ENCODE data around the gene PDS5B. TPM values are rescaled to one million over a fixed set of nuclear protein-coding genes. Genes with fewer than 3 reads are reported as not detected.
A peak's percentile ranks its signal among the peaks of the same experiment; 100 is the strongest.

Gene PDS5B
- total and polyA plus RNA-seq, 2 experiments from 2014 or later: 43.9 to 46.5 TPM

DNA sequence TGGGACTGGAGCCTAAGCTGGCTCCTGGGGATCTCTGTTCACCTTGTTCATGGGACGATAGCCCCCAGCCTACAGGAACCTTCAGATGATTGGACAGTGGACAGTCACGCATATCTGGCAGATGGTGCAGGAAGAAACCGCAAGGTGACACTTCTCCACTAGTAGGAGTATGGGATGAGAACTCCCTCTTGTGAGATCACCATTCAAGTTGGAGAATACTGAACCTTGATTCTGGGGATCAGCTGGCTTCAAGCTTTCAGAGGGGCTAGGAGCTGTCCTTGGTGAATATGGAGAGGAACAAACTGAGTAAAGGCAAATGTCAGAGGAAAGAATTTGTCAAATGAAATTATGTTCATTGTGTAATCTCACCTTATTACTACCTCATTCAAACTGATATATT is 204.5 kb downstream of the PDS5B start (continued):
- no peak for TF ChIP-seq ZNF114 (CRISPR knock-in tag; IDR thresholded peaks at IDR 0.05)
- TF ChIP-seq, protein P1, sequence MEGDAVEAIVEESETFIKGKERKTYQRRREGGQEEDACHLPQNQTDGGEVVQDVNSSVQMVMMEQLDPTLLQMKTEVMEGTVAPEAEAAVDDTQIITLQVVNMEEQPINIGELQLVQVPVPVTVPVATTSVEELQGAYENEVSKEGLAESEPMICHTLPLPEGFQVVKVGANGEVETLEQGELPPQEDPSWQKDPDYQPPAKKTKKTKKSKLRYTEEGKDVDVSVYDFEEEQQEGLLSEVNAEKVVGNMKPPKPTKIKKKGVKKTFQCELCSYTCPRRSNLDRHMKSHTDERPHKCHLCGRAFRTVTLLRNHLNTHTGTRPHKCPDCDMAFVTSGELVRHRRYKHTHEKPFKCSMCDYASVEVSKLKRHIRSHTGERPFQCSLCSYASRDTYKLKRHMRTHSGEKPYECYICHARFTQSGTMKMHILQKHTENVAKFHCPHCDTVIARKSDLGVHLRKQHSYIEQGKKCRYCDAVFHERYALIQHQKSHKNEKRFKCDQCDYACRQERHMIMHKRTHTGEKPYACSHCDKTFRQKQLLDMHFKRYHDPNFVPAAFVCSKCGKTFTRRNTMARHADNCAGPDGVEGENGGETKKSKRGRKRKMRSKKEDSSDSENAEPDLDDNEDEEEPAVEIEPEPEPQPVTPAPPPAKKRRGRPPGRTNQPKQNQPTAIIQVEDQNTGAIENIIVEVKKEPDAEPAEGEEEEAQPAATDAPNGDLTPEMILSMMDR (conservative IDR thresholded peaks at IDR 0.05; ENCODE audit: low read depth in 2 of 2): peak; percentile 22 to 24; a peak in 3 of 4 replicates
- no peak for TF ChIP-seq STAT1 (IDR thresholded peaks at IDR 0.05; ENCODE audit: unreplicated experiment)
- TF ChIP-seq JUNB (IDR thresholded peaks at IDR 0.05; ENCODE audit: unreplicated experiment): no peak

DNA sequence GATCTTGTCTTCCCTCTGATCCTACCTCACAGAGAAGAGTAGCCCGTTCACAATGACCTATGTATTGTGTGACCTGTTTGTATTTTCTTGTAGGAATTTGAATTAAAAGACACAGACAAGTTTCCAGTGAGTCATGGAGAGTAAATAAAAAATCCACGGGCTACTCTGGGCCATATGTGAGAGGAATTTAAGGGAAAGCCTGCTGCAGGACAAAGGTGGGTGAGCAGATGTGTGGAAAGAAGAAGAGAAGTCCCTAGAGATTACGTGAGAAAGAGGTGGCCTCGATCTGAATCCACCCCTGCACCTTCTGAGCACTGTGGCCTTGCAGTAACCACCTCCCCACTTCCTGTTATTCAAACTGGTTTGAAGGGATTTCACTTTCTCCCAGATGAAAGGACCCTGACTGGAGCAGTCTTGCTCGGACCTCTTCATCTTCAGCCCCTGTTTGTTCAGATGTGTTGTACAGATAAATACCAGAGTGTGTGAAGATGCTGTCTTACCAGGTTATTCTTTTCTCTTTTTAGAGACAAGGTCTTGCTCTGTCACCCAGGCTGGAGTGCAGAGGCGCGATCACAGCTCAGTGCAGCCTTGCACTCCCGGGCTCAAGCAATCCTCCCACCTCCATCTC is 205.4 kb downstream of the PDS5B start:
- Histone ChIP-seq H3K79me2 (replicated peaks; ENCODE audit: insufficient read depth) (no peaks in the 10 kb centered on the region), H3F3A (replicated peaks; ENCODE audit: low read depth) (no peaks in the 10 kb centered on the region), H3K4me3 (no peak overlapping the region), H3K36me3 (ENCODE audit: insufficient read depth) (no peaks in the 10 kb centered on the region), H3K4me1 (ENCODE audit: insufficient read depth) (no peaks in the 10 kb centered on the region), H2AFZ (no peak overlapping the region), H4K20me1 (replicated peaks; ENCODE audit: insufficient read depth) (no peaks in the 10 kb centered on the region), H3K27ac (ENCODE audit: low read depth) (no peak overlapping the region), H3K27me3 (ENCODE audit: insufficient read depth) (no peaks in the 10 kb centered on the region), H3K9me2 (ENCODE audit: insufficient read depth) (no peaks in the 10 kb centered on the region), H3K4me2 (no peak overlapping the region)
- Mint-ChIP-seq H3K4me1 (peaks cover 11% of the 10 kb centered on the region), H3K27ac (0 out of 2 replicates have a peak overlapping the region, but pooled peaks have one; percentile 22), H3K36me3 (ENCODE audit: low read depth) (no peaks in the 10 kb centered on the region), H3K9me3 (no peaks in the 10 kb centered on the region), H3K4me3 (no peak overlapping the region), H3K27me3 (ENCODE audit: insufficient read depth, low read depth, poor library complexity) (no peaks in the 10 kb centered on the region)
- no peak for ATAC-seq
- DNase-seq (ENCODE audit: low spot score): no peak
- TF ChIP-seq JUNB (IDR thresholded peaks at IDR 0.05; ENCODE audit: unreplicated experiment) (no peak), STAT1 (IDR thresholded peaks at IDR 0.05; ENCODE audit: unreplicated experiment) (no peak), ZNF331 (CRISPR knock-in tag; IDR thresholded peaks at IDR 0.05; ENCODE audit: low read depth) (no peak), POLR2AphosphoS5 (IDR thresholded peaks at IDR 0.05; ENCODE audit: low read depth) (no peak)
- TF ChIP-seq, protein P2, sequence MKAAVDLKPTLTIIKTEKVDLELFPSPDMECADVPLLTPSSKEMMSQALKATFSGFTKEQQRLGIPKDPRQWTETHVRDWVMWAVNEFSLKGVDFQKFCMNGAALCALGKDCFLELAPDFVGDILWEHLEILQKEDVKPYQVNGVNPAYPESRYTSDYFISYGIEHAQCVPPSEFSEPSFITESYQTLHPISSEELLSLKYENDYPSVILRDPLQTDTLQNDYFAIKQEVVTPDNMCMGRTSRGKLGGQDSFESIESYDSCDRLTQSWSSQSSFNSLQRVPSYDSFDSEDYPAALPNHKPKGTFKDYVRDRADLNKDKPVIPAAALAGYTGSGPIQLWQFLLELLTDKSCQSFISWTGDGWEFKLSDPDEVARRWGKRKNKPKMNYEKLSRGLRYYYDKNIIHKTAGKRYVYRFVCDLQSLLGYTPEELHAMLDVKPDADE (IDR thresholded peaks at IDR 0.05): no peak
- TF ChIP-seq, protein P3, sequence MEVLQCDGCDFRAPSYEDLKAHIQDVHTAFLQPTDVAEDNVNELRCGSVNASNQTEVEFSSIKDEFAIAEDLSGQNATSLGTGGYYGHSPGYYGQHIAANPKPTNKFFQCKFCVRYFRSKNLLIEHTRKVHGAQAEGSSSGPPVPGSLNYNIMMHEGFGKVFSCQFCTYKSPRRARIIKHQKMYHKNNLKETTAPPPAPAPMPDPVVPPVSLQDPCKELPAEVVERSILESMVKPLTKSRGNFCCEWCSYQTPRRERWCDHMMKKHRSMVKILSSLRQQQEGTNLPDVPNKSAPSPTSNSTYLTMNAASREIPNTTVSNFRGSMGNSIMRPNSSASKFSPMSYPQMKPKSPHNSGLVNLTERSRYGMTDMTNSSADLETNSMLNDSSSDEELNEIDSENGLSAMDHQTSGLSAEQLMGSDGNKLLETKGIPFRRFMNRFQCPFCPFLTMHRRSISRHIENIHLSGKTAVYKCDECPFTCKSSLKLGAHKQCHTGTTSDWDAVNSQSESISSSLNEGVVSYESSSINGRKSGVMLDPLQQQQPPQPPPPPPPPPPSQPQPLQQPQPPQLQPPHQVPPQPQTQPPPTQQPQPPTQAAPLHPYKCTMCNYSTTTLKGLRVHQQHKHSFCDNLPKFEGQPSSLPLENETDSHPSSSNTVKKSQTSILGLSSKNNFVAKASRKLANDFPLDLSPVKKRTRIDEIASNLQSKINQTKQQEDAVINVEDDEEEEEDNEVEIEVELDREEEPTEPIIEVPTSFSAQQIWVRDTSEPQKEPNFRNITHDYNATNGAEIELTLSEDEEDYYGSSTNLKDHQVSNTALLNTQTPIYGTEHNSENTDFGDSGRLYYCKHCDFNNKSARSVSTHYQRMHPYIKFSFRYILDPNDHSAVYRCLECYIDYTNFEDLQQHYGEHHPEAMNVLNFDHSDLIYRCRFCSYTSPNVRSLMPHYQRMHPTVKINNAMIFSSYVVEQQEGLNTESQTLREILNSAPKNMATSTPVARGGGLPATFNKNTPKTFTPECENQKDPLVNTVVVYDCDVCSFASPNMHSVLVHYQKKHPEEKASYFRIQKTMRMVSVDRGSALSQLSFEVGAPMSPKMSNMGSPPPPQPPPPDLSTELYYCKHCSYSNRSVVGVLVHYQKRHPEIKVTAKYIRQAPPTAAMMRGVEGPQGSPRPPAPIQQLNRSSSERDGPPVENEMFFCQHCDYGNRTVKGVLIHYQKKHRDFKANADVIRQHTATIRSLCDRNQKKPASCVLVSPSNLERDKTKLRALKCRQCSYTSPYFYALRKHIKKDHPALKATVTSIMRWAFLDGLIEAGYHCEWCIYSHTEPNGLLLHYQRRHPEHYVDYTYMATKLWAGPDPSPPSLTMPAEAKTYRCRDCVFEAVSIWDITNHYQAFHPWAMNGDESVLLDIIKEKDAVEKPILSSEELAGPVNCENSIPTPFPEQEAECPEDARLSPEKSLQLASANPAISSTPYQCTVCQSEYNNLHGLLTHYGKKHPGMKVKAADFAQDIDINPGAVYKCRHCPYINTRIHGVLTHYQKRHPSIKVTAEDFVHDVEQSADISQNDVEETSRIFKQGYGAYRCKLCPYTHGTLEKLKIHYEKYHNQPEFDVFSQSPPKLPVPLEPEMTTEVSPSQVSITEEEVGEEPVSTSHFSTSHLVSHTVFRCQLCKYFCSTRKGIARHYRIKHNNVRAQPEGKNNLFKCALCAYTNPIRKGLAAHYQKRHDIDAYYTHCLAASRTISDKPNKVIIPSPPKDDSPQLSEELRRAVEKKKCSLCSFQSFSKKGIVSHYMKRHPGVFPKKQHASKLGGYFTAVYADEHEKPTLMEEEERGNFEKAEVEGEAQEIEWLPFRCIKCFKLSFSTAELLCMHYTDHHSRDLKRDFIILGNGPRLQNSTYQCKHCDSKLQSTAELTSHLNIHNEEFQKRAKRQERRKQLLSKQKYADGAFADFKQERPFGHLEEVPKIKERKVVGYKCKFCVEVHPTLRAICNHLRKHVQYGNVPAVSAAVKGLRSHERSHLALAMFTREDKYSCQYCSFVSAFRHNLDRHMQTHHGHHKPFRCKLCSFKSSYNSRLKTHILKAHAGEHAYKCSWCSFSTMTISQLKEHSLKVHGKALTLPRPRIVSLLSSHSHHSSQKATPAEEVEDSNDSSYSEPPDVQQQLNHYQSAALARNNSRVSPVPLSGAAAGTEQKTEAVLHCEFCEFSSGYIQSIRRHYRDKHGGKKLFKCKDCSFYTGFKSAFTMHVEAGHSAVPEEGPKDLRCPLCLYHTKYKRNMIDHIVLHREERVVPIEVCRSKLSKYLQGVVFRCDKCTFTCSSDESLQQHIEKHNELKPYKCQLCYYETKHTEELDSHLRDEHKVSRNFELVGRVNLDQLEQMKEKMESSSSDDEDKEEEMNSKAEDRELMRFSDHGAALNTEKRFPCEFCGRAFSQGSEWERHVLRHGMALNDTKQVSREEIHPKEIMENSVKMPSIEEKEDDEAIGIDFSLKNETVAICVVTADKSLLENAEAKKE (CRISPR knock-in tag; IDR thresholded peaks at IDR 0.05): no peak
- TF ChIP-seq, protein P1 (conservative IDR thresholded peaks at IDR 0.05; ENCODE audit: low read depth in 2 of 2): no peak
- TF ChIP-seq, protein P4, sequence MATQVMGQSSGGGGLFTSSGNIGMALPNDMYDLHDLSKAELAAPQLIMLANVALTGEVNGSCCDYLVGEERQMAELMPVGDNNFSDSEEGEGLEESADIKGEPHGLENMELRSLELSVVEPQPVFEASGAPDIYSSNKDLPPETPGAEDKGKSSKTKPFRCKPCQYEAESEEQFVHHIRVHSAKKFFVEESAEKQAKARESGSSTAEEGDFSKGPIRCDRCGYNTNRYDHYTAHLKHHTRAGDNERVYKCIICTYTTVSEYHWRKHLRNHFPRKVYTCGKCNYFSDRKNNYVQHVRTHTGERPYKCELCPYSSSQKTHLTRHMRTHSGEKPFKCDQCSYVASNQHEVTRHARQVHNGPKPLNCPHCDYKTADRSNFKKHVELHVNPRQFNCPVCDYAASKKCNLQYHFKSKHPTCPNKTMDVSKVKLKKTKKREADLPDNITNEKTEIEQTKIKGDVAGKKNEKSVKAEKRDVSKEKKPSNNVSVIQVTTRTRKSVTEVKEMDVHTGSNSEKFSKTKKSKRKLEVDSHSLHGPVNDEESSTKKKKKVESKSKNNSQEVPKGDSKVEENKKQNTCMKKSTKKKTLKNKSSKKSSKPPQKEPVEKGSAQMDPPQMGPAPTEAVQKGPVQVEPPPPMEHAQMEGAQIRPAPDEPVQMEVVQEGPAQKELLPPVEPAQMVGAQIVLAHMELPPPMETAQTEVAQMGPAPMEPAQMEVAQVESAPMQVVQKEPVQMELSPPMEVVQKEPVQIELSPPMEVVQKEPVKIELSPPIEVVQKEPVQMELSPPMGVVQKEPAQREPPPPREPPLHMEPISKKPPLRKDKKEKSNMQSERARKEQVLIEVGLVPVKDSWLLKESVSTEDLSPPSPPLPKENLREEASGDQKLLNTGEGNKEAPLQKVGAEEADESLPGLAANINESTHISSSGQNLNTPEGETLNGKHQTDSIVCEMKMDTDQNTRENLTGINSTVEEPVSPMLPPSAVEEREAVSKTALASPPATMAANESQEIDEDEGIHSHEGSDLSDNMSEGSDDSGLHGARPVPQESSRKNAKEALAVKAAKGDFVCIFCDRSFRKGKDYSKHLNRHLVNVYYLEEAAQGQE (IDR thresholded peaks at IDR 0.05; ENCODE audit: unreplicated experiment): no peak

Measured in GM23338 (cell line).